Measurements from ENCODE around the gene PHKG2. TPM values are rescaled to one million over a fixed set of nuclear protein-coding genes. Genes with fewer than 3 reads are reported as not detected.

The PHKG2 gene
- polyA plus RNA-seq, 3 donors: 45.4 to 115 (median 54.2) TPM

- H3K27ac Mint-ChIP-seq: peak overlapping the region in 2 of 7 donors; percentile 66 to 83
- H3K4me1 ChIP-seq (ENCODE audit: control insufficient read depth in 1 of 2, insufficient read depth in 2 of 2, low read length in 2 of 2): peaks cover 31 to 38% of the 10 kb centered on the region in 2 donors
- peaks cover 0 to 5% (median 0%) of the 10 kb centered on the region in 3 donors for H3K27me3 Mint-ChIP-seq (ENCODE audit: low read depth in 3 of 3)
- WGBS (ENCODE audit: insufficient coverage): no CpG with 5 or more reads among the region's 4 CpGs
- H3K4me3 ChIP-seq (replicated peaks in 1 of 3; ENCODE audit: low read depth in 2 of 3, low read length in 3 of 3): no peak overlapping the region
- H3K9me3 ChIP-seq (replicated peaks in 1 of 2; ENCODE audit: control insufficient read depth in 1 of 2, insufficient read depth in 1 of 2, low read length in 2 of 2): no peaks in the 10 kb centered on the region
- H2AFZ ChIP-seq (ENCODE audit: insufficient read depth, low read depth, low read length, poor library complexity, severe bottlenecking): no peak overlapping the region
- H3K4me1 Mint-ChIP-seq: peaks cover 29% of the 10 kb centered on the region
- H4K20me1 ChIP-seq (ENCODE audit: insufficient read depth, low read length): peaks cover 66% of the 10 kb centered on the region
- no peak for DNase-seq
- peaks cover 76 to 86% of the 10 kb centered on the region in 2 donors for H3K36me3 Mint-ChIP-seq
- H3K36me3 ChIP-seq (replicated peaks in 1 of 2; ENCODE audit: control insufficient read depth in 1 of 2, insufficient read depth in 2 of 2, low read length in 2 of 2): peaks cover 78 to 79% of the 10 kb centered on the region in 2 donors
- H3K4me2 ChIP-seq (replicated peaks; ENCODE audit: extremely low read depth, low read length, poor library complexity, severe bottlenecking): no peak overlapping the region
- intact Hi-C loops (cut with micrococcal nuclease): loop anchor here in 1 of 2 donors (5.0 to 10.0 kb wide), 3 partner anchors 36 to 336 kb away; partner anchors contain the start of genes MYL11, PHKG2 and TBC1D10B
- H3K27me3 ChIP-seq (ENCODE audit: control insufficient read depth in 2 of 2, insufficient read depth in 2 of 2, low read length in 2 of 2): no peaks in the 10 kb centered on the region
- H3K9me3 Mint-ChIP-seq: peaks cover 0 to 4% (median 0%) of the 10 kb centered on the region in 7 donors
- no peak overlapping the region for H3K9ac ChIP-seq (ENCODE audit: insufficient read depth, low read length, poor library complexity, severe bottlenecking)
- peaks cover 31% of the 10 kb centered on the region for H3K79me2 ChIP-seq (ENCODE audit: insufficient read depth, low read length)
- no peak overlapping the region for H3K4me3 Mint-ChIP-seq
- H3K27ac ChIP-seq (ENCODE audit: low read depth in 1 of 2, low read length in 2 of 2): peak overlapping the region in 1 of 2 donors; percentile 87
- TF ChIP-seq, protein P1, sequence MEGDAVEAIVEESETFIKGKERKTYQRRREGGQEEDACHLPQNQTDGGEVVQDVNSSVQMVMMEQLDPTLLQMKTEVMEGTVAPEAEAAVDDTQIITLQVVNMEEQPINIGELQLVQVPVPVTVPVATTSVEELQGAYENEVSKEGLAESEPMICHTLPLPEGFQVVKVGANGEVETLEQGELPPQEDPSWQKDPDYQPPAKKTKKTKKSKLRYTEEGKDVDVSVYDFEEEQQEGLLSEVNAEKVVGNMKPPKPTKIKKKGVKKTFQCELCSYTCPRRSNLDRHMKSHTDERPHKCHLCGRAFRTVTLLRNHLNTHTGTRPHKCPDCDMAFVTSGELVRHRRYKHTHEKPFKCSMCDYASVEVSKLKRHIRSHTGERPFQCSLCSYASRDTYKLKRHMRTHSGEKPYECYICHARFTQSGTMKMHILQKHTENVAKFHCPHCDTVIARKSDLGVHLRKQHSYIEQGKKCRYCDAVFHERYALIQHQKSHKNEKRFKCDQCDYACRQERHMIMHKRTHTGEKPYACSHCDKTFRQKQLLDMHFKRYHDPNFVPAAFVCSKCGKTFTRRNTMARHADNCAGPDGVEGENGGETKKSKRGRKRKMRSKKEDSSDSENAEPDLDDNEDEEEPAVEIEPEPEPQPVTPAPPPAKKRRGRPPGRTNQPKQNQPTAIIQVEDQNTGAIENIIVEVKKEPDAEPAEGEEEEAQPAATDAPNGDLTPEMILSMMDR (IDR thresholded peaks at IDR 0.05): no peak
Observed at GRCh38 chr16:30710971-30711370, 37.3 kb upstream of the PHKG2 start.

DNA sequence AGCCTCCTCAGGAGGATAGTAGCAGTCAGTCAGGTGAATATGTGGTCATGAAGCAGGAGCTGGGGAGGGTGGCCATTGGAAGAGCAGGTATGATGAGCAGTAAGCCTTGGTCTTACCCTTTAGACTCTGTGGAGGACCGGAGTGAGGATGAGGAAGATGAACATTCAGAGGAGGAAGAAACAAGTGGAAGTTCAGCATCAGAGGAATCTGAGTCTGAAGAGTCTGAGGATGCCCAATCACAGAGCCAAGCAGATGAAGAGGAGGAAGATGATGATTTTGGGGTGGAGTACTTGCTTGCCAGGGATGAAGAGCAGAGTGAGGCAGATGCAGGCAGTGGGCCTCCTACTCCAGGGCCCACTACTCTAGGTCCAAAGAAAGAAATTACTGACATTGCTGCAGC lies 36.5 kb upstream of the PHKG2 start:
- no peaks in the 10 kb centered on the region for H3K27me3 ChIP-seq (ENCODE audit: control insufficient read depth in 2 of 2, insufficient read depth in 2 of 2, low read length in 2 of 2)
- Mint-ChIP-seq H3K27ac (peak overlapping the region; percentile 1 to 99 (median 67)), H3K4me3 (no peak overlapping the region), H3K4me1 (peaks cover 35% of the 10 kb centered on the region), H3K9me3 (peaks cover 0 to 4% (median 0%) of the 10 kb centered on the region in 7 donors), H3K36me3 (peaks cover 79 to 88% of the 10 kb centered on the region in 2 donors), H3K27me3 (ENCODE audit: low read depth in 3 of 3) (peaks cover 0 to 5% (median 0%) of the 10 kb centered on the region in 3 donors)
- H3K36me3 ChIP-seq (replicated peaks in 1 of 2; ENCODE audit: control insufficient read depth in 1 of 2, insufficient read depth in 2 of 2, low read length in 2 of 2): peaks cover 78 to 79% of the 10 kb centered on the region in 2 donors
- intact Hi-C loops (cut with micrococcal nuclease): loop anchor here in 1 of 2 donors (5.0 to 10.0 kb wide), 3 partner anchors 36 to 337 kb away; partner anchors contain the start of genes MYL11, PHKG2 and TBC1D10B
- H3K79me2 ChIP-seq (ENCODE audit: insufficient read depth, low read length): peaks cover 29% of the 10 kb centered on the region
- H3K4me2 ChIP-seq (replicated peaks; ENCODE audit: extremely low read depth, low read length, poor library complexity, severe bottlenecking): no peak overlapping the region
- no peak overlapping the region for H3K9ac ChIP-seq (ENCODE audit: insufficient read depth, low read length, poor library complexity, severe bottlenecking)
- H3K4me1 ChIP-seq (ENCODE audit: control insufficient read depth in 1 of 2, insufficient read depth in 2 of 2, low read length in 2 of 2): peaks cover 39 to 46% of the 10 kb centered on the region in 2 donors
- no peak overlapping the region for H3K4me3 ChIP-seq (replicated peaks in 1 of 3; ENCODE audit: low read depth in 2 of 3, low read length in 3 of 3)
- no peak overlapping the region for H2AFZ ChIP-seq (ENCODE audit: insufficient read depth, low read depth, low read length, poor library complexity, severe bottlenecking)
- WGBS (ENCODE audit: insufficient coverage): 92% methylated on average over 1 of the region's 1 CpG
- DNase-seq: no peak
- H3K27ac ChIP-seq (ENCODE audit: low read depth in 1 of 2, low read length in 2 of 2): peak overlapping the region in 1 of 2 donors; percentile 87
- H3K9me3 ChIP-seq (replicated peaks in 1 of 2; ENCODE audit: control insufficient read depth in 1 of 2, insufficient read depth in 1 of 2, low read length in 2 of 2): no peaks in the 10 kb centered on the region
- peaks cover 60% of the 10 kb centered on the region for H4K20me1 ChIP-seq (ENCODE audit: insufficient read depth, low read length)
- TF ChIP-seq, protein P1 (IDR thresholded peaks at IDR 0.05): no peak

All from CD14-positive monocyte (primary cell).